ENCODE results near the gene IRAG1.

The IRAG1 gene

GRCh38 chr11:10720881-10721376 lies 27.4 kb upstream of the IRAG1 start:
- DNase-seq (ENCODE audit: low read depth): no peak
- TF ChIP-seq CTCF (IDR thresholded peaks at IDR 0.05; ENCODE audit: insufficient read depth, low read depth, low read length, missing control alignments): no peak
- H3K4me3 ChIP-seq (ENCODE audit: low read depth, low read length): no peak overlapping the region

GRCh38 chr11:10719616-10720015 lies 26.1 kb upstream of the IRAG1 start:
- no peak for TF ChIP-seq CTCF (IDR thresholded peaks at IDR 0.05; ENCODE audit: insufficient read depth, low read depth, low read length, missing control alignments)
- no peak for DNase-seq (ENCODE audit: low read depth)
- H3K4me3 ChIP-seq (ENCODE audit: low read depth, low read length): no peak overlapping the region

- TF ChIP-seq CTCF (IDR thresholded peaks at IDR 0.05; ENCODE audit: insufficient read depth, low read depth, low read length, missing control alignments): no peak
- H3K4me3 ChIP-seq (ENCODE audit: low read depth, low read length): no peak overlapping the region
- DNase-seq (ENCODE audit: low read depth): no peak
Observed at GRCh38 chr11:10716543-10717259, 23.1 kb upstream of the IRAG1 start.

- no peak for DNase-seq (ENCODE audit: low read depth)
- no peak for TF ChIP-seq CTCF (IDR thresholded peaks at IDR 0.05; ENCODE audit: insufficient read depth, low read depth, low read length, missing control alignments)
- no peak overlapping the region for H3K4me3 ChIP-seq (ENCODE audit: low read depth, low read length)
Observed at GRCh38 chr11:10716122-10716521, 22.6 kb upstream of the IRAG1 start.

GRCh38 chr11:10715571-10715970 lies 22.0 kb upstream of the IRAG1 start:
- TF ChIP-seq CTCF (IDR thresholded peaks at IDR 0.05; ENCODE audit: insufficient read depth, low read depth, low read length, missing control alignments): no peak
- H3K4me3 ChIP-seq (ENCODE audit: low read depth, low read length): no peak overlapping the region
- DNase-seq (ENCODE audit: low read depth): no peak

GRCh38 chr11:10709299-10710086 lies 15.9 kb upstream of the IRAG1 start:
- DNase-seq (ENCODE audit: low read depth): no peak
- no peak overlapping the region for H3K4me3 ChIP-seq (ENCODE audit: low read depth, low read length)
- no peak for TF ChIP-seq CTCF (IDR thresholded peaks at IDR 0.05; ENCODE audit: insufficient read depth, low read depth, low read length, missing control alignments)

Measured in GM12865 (cell line).